GM23338 (cell line): ENCODE results near the gene MINDY4. TPM values are rescaled to one million over a fixed set of nuclear protein-coding genes. Genes with fewer than 3 reads are reported as not detected.

Experiments
- ATAC-seq: fragments of 200-7000 bp; cut with Tn5 transposase; 3 replicates; pipeline ENCODE4 v1.9.1; 2020
- DNase-seq: peaks from one replicate; pipeline ENCODE4 v3.0.0-alpha.2; 2015; ENCODE audit warnings: low spot score
- H2AFZ ChIP-seq: fragments of 200-600 bp; sonication (generic); 2 replicates; pipeline ENCODE4 v1.8.0; 2016; ENCODE audit warnings: antibody characterized with exemption, mild to moderate bottlenecking, moderate library complexity
- H3F3A ChIP-seq: fragments of 200-600 bp; sonication (generic); replicated peaks from 2 replicates; pipeline ENCODE4 v1.8.0; 2017; ENCODE audit warnings: antibody characterized with exemption, mixed run types, low read depth
- H3K27ac ChIP-seq: fragments of 200-600 bp; sonication (generic); 2 replicates; pipeline ENCODE4 v1.6.1; 2016; ENCODE audit warnings: low read depth
- H3K27me3 ChIP-seq: fragments of 200-600 bp; sonication (generic); 2 replicates; pipeline ENCODE4 v1.8.0; 2016; ENCODE audit warnings: mild to moderate bottlenecking, mixed run types, moderate library complexity; ENCODE audit not compliant: insufficient read depth
- H3K36me3 ChIP-seq: fragments of 200-600 bp; sonication (generic); 2 replicates; pipeline ENCODE4 v1.8.0; 2016; ENCODE audit warnings: mild to moderate bottlenecking; ENCODE audit not compliant: insufficient read depth
- H3K4me1 ChIP-seq: fragments of 200-600 bp; sonication (generic); 2 replicates; pipeline ENCODE4 v1.8.0; 2016; ENCODE audit warnings: mild to moderate bottlenecking, moderate library complexity; ENCODE audit not compliant: insufficient read depth
- H3K4me2 ChIP-seq: fragments of 200-600 bp; sonication (generic); 2 replicates; pipeline ENCODE4 v1.7.1; 2017; ENCODE audit warnings: mixed run types
- H3K4me3 ChIP-seq: fragments of 200-600 bp; sonication (generic); 2 replicates; pipeline ENCODE4 v1.6.1; 2016; ENCODE audit warnings: mixed run types
- H3K79me2 ChIP-seq: fragments of 200-600 bp; sonication (generic); replicated peaks from 2 replicates; pipeline ENCODE4 v1.8.0; 2017; ENCODE audit warnings: mild to moderate bottlenecking; ENCODE audit not compliant: insufficient read depth
- H3K9me2 ChIP-seq: fragments of 200-600 bp; sonication (generic); 2 replicates; pipeline ENCODE4 v1.8.0; 2017; ENCODE audit not compliant: insufficient read depth
- H4K20me1 ChIP-seq: fragments of 200-600 bp; sonication (generic); replicated peaks from 2 replicates; pipeline ENCODE4 v1.8.0; 2017; ENCODE audit warnings: mild to moderate bottlenecking; ENCODE audit not compliant: insufficient read depth
- H3K27ac Mint-ChIP-seq: 2 replicates; pipeline ENCODE4 v1.8.0; 2020; ENCODE audit warnings: inconsistent platforms, mild to moderate bottlenecking, moderate library complexity, mixed read lengths
- H3K27me3 Mint-ChIP-seq: 3 replicates; pipeline ENCODE4 v1.8.0; 2022; ENCODE audit warnings: low read depth, mild to moderate bottlenecking, moderate library complexity, mixed read lengths, inconsistent platforms; ENCODE audit not compliant: insufficient read depth, poor library complexity
- H3K36me3 Mint-ChIP-seq: 3 replicates; pipeline ENCODE4 v1.8.0; 2021; ENCODE audit warnings: low read depth, mild to moderate bottlenecking, inconsistent platforms, moderate library complexity, mixed read lengths
- H3K4me1 Mint-ChIP-seq: 3 replicates; pipeline ENCODE4 v1.8.0; 2020; ENCODE audit warnings: mild to moderate bottlenecking, inconsistent platforms, mixed read lengths
- H3K4me3 Mint-ChIP-seq: 3 replicates; pipeline ENCODE4 v1.8.0; 2021; ENCODE audit warnings: moderate library complexity, mild to moderate bottlenecking, inconsistent platforms, mixed read lengths
- H3K9me3 Mint-ChIP-seq: 3 replicates; pipeline ENCODE4 v1.8.0; 2020; ENCODE audit warnings: moderate library complexity, mild to moderate bottlenecking, inconsistent platforms, mixed read lengths
- EZH2 ChIP-seq: fragments of 200-600 bp; sonication (generic); IDR thresholded peaks from one replicate; pipeline ENCODE4 v1.8.0; 2017; ENCODE audit warnings: antibody characterized with exemption, mild to moderate bottlenecking, low read depth; ENCODE audit not compliant: unreplicated experiment
- JUNB ChIP-seq: IDR thresholded peaks from one replicate; pipeline ENCODE4 v1.6.1; 2016; ENCODE audit warnings: antibody characterized with exemption; ENCODE audit not compliant: unreplicated experiment
- REST ChIP-seq: IDR thresholded peaks from one replicate; pipeline ENCODE4 v1.6.1; 2018; ENCODE audit warnings: antibody characterized with exemption; ENCODE audit not compliant: unreplicated experiment
- ZNF331 ChIP-seq: fragments of 250-450 bp; sonication (Bioruptor Pico); IDR thresholded peaks from 2 replicates; pipeline ENCODE4 v1.5.0; 2020; ENCODE audit warnings: low read depth, mild to moderate bottlenecking, moderate library complexity
- ZNF462 ChIP-seq: fragments of 250-450 bp; sonication (Bioruptor Pico); IDR thresholded peaks from 2 replicates; pipeline ENCODE4 v1.5.0; 2020; ENCODE audit warnings: mild to moderate bottlenecking, moderate library complexity
- polyA plus RNA-seq: library from polyadenylated mRNA; unstranded; fragments of >200 nt; fragmentation: Nextera tagmentation; extraction: Ambion mirVana; gene quantifications from 2 replicates; pipeline ENCODE4 v1.2.1, GENCODE V29; 2016
- total RNA-seq: library from RNA; depleted of rRNA; stranded (reverse); fragments of >200 nt; shearing (Covaris generic); gene quantifications from 2 replicates; pipeline ENCODE4 v1.2.3, GENCODE V29; 2014

The MINDY4 gene
- total and polyA plus RNA-seq, 2 experiments from 2014 or later = 1.7 to 4.4 TPM

DNA sequence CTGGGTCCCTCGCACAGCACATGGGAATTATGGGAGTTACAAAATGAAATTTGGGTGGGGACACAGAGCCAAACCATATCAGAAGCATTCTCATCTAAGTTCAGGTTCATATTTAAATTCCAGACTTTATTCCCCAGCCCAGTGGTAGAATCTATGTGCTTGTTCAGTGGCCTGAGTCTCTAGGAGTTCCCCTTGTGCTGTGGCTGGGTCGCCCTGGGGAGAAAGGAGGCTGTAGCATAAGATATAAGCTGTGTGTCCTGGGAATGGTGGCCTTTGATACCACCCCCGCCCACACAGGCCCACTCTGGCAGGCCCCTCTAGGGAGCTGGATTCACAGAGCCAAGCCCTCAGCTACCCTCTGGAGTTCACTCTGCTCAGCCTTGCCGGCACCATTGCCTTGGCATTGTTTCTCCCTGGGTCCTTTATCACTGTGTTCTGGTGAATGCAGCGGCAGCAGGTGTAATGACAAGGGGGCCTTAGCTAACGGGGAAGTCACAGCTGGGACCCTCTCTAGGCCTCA, 64.2 kb downstream of the MINDY4 start:
- Mint-ChIP-seq H3K36me3 (peaks cover 38% of the 10 kb centered on the region), H3K27ac (no peak overlapping the region)
- DNase-seq = no peak

More for the DNA sequence above, 64.2 kb downstream of the MINDY4 start:
- Mint-ChIP-seq H3K9me3 (peaks cover 38% of the 10 kb centered on the region), H3K27me3 (peaks cover 2% of the 10 kb centered on the region), H3K4me1 (no peaks in the 10 kb centered on the region), H3K4me3 (no peak overlapping the region)
- H4K20me1 ChIP-seq = no peaks in the 10 kb centered on the region
- TF ChIP-seq ZNF331 (CRISPR knock-in tag) (no peak), EZH2 (no peak), REST (no peak), JUNB (no peak), ZNF462 (CRISPR knock-in tag) (no peak)
- no peak overlapping the region for H2AFZ ChIP-seq
- H3K36me3 ChIP-seq = no peaks in the 10 kb centered on the region
- no peaks in the 10 kb centered on the region for H3K27me3 ChIP-seq
- H3K9me2 ChIP-seq = no peaks in the 10 kb centered on the region
- H3K4me2 ChIP-seq = no peak overlapping the region
- no peaks in the 10 kb centered on the region for H3K79me2 ChIP-seq
- no peak for ATAC-seq
- H3K4me1 ChIP-seq = no peaks in the 10 kb centered on the region
- no peaks in the 10 kb centered on the region for H3F3A ChIP-seq
- H3K27ac ChIP-seq = no peak overlapping the region
- H3K4me3 ChIP-seq = no peak overlapping the region
